ENCODE data around the gene SAG.

SAG gene

DNA sequence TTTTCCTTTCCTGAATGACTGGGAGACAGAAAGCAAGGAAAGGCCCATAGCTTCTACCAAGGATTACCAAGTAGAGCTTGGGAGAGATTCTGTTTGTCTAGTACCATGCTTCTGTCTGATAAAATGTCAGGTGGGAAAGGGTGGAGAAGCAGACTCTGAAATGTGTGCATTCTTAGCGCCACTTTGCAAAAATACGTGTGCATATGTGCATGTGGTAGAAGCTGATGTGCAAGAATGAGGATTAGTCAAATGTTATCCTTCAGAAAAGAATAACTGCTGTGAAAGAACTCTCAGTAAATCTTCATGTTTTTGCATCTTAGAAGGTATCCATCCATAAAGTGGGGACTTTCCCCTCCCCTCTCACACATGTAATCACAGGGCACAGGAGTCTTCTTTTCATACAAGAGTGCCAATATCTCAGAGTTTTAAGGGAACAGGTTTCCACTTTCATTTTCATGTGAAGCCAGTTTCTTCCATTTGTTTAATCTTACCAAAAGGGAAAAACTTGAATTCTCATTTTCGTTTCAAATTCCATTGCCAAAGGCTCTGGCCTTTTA, 31.3 kb downstream of the SAG start:
- H3K9ac ChIP-seq (ENCODE audit: low read length in 5 of 5) = no peak overlapping the region
- H3K27me3 ChIP-seq (ENCODE audit: control insufficient read depth in 5 of 5, insufficient read depth in 4 of 5, low read length in 5 of 5) = peaks cover 0 to 7% (median 4%) of the 10 kb centered on the region in 5 donors
- H3K4me3 ChIP-seq (ENCODE audit: low read depth in 1 of 5, low read length in 5 of 5) = no peak overlapping the region
- H3K36me3 ChIP-seq (ENCODE audit: control insufficient read depth in 5 of 5, insufficient read depth in 5 of 5, low read length in 5 of 5) = no peaks in the 10 kb centered on the region
- H3K9me3 ChIP-seq (ENCODE audit: control insufficient read depth in 5 of 5, low read length in 5 of 5) = peaks cover 0 to 3% (median 0%) of the 10 kb centered on the region in 5 donors
- H3K27ac ChIP-seq (ENCODE audit: low read depth, low read length) = no peak overlapping the region
- peaks cover 0 to under 1% (median 0%) of the 10 kb centered on the region in 5 donors for H3K4me1 ChIP-seq (ENCODE audit: control insufficient read depth in 5 of 5, insufficient read depth in 5 of 5, low read length in 5 of 5)

DNA sequence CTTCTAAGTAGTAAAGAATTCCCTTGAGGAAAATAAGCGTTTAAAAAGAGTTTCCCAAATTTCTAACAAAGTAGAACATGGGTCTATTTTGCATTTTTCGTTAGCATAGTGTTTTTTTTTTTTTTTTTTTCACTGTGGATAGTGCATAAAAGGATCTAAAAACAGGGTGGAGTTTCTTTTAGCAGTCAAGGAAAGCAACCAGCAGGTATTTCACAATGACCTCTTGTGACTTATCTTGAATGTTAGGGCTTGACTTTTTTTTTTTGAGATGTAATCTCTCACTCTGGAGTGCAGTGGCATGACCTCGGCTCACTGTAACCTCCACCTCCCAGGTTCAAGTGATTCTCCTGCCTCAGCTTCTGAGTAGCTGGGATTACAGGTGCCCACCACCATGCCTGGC, 31.8 kb downstream of the SAG start:
- no peaks in the 10 kb centered on the region for H3K4me1 ChIP-seq (ENCODE audit: control insufficient read depth in 5 of 5, insufficient read depth in 5 of 5, low read length in 5 of 5)
- H3K27me3 ChIP-seq (ENCODE audit: control insufficient read depth in 5 of 5, insufficient read depth in 4 of 5, low read length in 5 of 5) = peaks cover 0 to 6% (median 4%) of the 10 kb centered on the region in 5 donors
- no peak overlapping the region for H3K4me3 ChIP-seq (ENCODE audit: low read depth in 1 of 5, low read length in 5 of 5)
- no peak overlapping the region for H3K27ac ChIP-seq (ENCODE audit: low read depth, low read length)
- no peak overlapping the region for H3K9ac ChIP-seq (ENCODE audit: low read length in 5 of 5)
- H3K36me3 ChIP-seq (ENCODE audit: control insufficient read depth in 5 of 5, insufficient read depth in 5 of 5, low read length in 5 of 5) = no peaks in the 10 kb centered on the region
- H3K9me3 ChIP-seq (ENCODE audit: control insufficient read depth in 5 of 5, low read length in 5 of 5) = peaks cover 0 to 3% (median 0%) of the 10 kb centered on the region in 5 donors

DNA sequence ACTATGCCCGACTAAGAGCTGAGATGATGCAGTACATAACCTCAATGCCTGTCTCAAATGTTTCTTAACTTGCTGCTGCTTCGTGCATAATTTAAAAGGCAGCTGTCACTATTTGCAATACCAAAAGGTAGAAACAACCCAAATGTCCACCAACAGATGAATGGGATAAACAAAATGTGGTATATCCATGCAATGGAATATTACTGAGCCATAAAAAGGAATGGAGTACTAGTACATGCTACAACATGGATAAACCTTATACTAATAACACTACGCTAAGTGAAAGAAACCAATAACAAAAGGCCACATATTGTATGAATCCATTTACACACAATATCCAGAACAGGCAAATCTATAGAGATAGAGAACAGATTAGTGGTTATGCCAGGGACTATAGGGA, 33.7 kb downstream of the SAG start:
- no peak overlapping the region for H3K9ac ChIP-seq (ENCODE audit: low read length in 5 of 5)
- H3K36me3 ChIP-seq (ENCODE audit: control insufficient read depth in 5 of 5, insufficient read depth in 5 of 5, low read length in 5 of 5) = no peaks in the 10 kb centered on the region
- peaks cover 0 to 10% (median 3%) of the 10 kb centered on the region in 5 donors for H3K27me3 ChIP-seq (ENCODE audit: control insufficient read depth in 5 of 5, insufficient read depth in 4 of 5, low read length in 5 of 5)
- H3K9me3 ChIP-seq (ENCODE audit: control insufficient read depth in 5 of 5, low read length in 5 of 5) = peaks cover 0 to 3% (median 0%) of the 10 kb centered on the region in 5 donors
- H3K27ac ChIP-seq (ENCODE audit: low read depth, low read length) = no peak overlapping the region
- no peak overlapping the region for H3K4me3 ChIP-seq (ENCODE audit: low read depth in 1 of 5, low read length in 5 of 5)
- H3K4me1 ChIP-seq (ENCODE audit: control insufficient read depth in 5 of 5, insufficient read depth in 5 of 5, low read length in 5 of 5) = no peaks in the 10 kb centered on the region

DNA sequence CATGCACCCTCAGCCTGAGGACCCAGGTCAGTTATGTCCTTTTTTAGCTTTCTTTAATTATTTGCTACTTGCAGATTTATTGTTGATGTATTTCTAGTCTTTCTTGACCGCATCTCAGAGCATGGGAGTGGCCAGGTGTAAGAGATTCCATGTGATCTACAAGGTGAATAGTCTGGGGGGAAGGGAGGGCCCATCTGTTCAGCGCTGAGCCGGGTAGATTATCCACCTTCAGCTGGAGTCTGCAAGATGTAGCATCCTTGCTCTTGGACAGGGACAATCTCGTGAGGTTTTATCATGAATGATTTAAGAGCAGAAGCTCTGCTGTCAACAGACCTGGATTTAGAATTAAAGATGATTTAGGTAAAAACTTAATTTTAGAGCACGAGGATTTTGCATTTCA, 34.7 kb downstream of the SAG start:
- Histone ChIP-seq H3K27ac (ENCODE audit: low read depth, low read length) (no peak overlapping the region), H3K27me3 (ENCODE audit: control insufficient read depth in 5 of 5, insufficient read depth in 4 of 5, low read length in 5 of 5) (peaks cover 0 to 10% (median 3%) of the 10 kb centered on the region in 5 donors), H3K4me3 (ENCODE audit: low read depth in 1 of 5, low read length in 5 of 5) (no peak overlapping the region)

DNA sequence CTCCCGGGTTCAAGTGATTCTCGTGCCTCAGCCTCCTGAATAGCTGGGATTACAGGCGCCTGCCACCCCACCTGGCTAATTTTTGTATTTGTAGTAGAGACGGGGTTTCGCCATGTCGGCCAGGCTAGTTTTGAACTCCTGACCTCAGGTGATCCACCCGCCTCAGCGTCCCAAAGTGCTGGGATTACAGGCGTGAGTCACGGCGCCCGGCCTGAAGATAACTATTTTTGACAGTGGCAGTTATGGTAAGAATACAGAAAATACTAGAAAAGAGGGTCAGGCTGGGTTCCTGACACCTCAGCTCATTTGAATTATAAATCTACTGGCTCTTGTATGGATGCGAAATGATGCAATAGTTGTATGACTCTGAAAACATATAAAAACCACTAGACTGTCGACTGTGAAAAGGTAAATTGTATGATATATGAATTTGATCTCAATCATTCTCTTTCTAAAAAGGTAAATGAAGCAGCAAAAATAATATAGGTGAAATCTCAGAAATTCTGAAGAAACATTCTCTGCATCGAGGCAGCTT, 35.6 kb downstream of the SAG start:
- Histone ChIP-seq H3K4me1 (ENCODE audit: control insufficient read depth in 5 of 5, insufficient read depth in 5 of 5, low read length in 5 of 5) (peaks cover 0 to 3% (median 0%) of the 10 kb centered on the region in 5 donors), H3K27me3 (ENCODE audit: control insufficient read depth in 5 of 5, insufficient read depth in 4 of 5, low read length in 5 of 5) (peaks cover 0 to 6% (median 3%) of the 10 kb centered on the region in 5 donors), H3K9me3 (ENCODE audit: control insufficient read depth in 5 of 5, low read length in 5 of 5) (peaks cover 0 to 3% (median 0%) of the 10 kb centered on the region in 5 donors), H3K4me3 (ENCODE audit: low read depth in 1 of 5, low read length in 5 of 5) (no peak overlapping the region), H3K9ac (ENCODE audit: low read length in 5 of 5) (no peak overlapping the region), H3K36me3 (ENCODE audit: control insufficient read depth in 5 of 5, insufficient read depth in 5 of 5, low read length in 5 of 5) (no peaks in the 10 kb centered on the region), H3K27ac (ENCODE audit: low read depth, low read length) (no peak overlapping the region)

More for the DNA sequence above, 34.7 kb downstream of the SAG start:
- Histone ChIP-seq H3K4me1 (ENCODE audit: control insufficient read depth in 5 of 5, insufficient read depth in 5 of 5, low read length in 5 of 5) (no peaks in the 10 kb centered on the region), H3K9ac (ENCODE audit: low read length in 5 of 5) (no peak overlapping the region), H3K9me3 (ENCODE audit: control insufficient read depth in 5 of 5, low read length in 5 of 5) (peaks cover 0 to 3% (median 0%) of the 10 kb centered on the region in 5 donors), H3K36me3 (ENCODE audit: control insufficient read depth in 5 of 5, insufficient read depth in 5 of 5, low read length in 5 of 5) (no peaks in the 10 kb centered on the region)

DNA sequence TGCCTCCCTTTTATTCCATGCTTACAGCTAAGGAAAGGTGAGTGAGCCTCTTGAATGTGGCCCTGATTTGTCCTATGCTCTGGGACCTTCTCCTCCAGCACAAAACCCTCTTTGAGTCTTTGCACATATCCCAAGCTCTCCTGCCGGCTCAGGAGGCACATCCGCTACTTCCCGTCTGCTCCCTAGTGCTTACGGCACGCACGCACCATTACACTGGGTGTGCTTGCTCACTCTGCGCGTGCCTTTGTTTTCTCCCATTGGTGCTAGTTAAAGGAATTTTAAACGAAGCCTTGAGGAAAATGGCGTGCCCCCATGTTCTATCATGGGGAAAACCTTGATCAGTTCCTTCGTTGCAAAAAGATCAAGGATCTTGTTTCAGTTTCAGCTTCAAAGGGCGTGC, 38.8 kb downstream of the SAG start:
- H3K27ac ChIP-seq (ENCODE audit: low read depth, low read length) = no peak overlapping the region
- H3K36me3 ChIP-seq (ENCODE audit: control insufficient read depth in 5 of 5, insufficient read depth in 5 of 5, low read length in 5 of 5) = no peaks in the 10 kb centered on the region
- H3K4me3 ChIP-seq (ENCODE audit: low read depth in 1 of 5, low read length in 5 of 5) = no peak overlapping the region
- peaks cover 0 to 2% (median 0%) of the 10 kb centered on the region in 5 donors for H3K9me3 ChIP-seq (ENCODE audit: control insufficient read depth in 5 of 5, low read length in 5 of 5)
- H3K9ac ChIP-seq (ENCODE audit: low read length in 5 of 5) = no peak overlapping the region
- H3K4me1 ChIP-seq (ENCODE audit: control insufficient read depth in 5 of 5, insufficient read depth in 5 of 5, low read length in 5 of 5) = peaks cover 0 to 14% (median 11%) of the 10 kb centered on the region in 5 donors
- peaks cover 0 to 12% (median 0%) of the 10 kb centered on the region in 5 donors for H3K27me3 ChIP-seq (ENCODE audit: control insufficient read depth in 5 of 5, insufficient read depth in 4 of 5, low read length in 5 of 5)

DNA sequence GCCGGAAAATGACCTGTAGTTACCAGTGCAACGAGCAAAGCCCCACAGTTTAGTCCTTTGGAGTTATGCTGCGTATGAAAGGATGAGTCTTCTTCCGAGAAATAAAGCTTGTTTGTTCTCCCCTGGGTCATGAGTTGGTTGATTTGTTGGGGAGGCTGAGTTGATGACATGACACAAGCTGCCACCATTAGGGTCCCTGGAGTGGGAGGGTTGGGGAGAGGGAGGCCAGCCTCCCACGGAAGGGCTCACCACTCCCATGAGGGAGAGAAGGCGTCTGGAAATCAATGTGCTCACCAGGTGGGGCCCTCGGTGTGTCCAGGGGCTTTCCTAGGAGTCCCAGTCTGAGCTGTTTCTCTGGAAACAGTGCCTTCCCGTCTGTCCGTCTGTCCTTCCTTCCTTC, 39.3 kb downstream of the SAG start:
- no peaks in the 10 kb centered on the region for H3K36me3 ChIP-seq (ENCODE audit: control insufficient read depth in 5 of 5, insufficient read depth in 5 of 5, low read length in 5 of 5)
- H3K27me3 ChIP-seq (ENCODE audit: control insufficient read depth in 5 of 5, insufficient read depth in 4 of 5, low read length in 5 of 5) = peaks cover 0 to 12% (median 0%) of the 10 kb centered on the region in 5 donors
- no peak overlapping the region for H3K27ac ChIP-seq (ENCODE audit: low read depth, low read length)
- H3K9ac ChIP-seq (ENCODE audit: low read length in 5 of 5) = no peak overlapping the region
- H3K4me1 ChIP-seq (ENCODE audit: control insufficient read depth in 5 of 5, insufficient read depth in 5 of 5, low read length in 5 of 5) = peaks cover 0 to 14% (median 11%) of the 10 kb centered on the region in 5 donors
- no peak overlapping the region for H3K4me3 ChIP-seq (ENCODE audit: low read depth in 1 of 5, low read length in 5 of 5)
- H3K9me3 ChIP-seq (ENCODE audit: control insufficient read depth in 5 of 5, low read length in 5 of 5) = no peaks in the 10 kb centered on the region

DNA sequence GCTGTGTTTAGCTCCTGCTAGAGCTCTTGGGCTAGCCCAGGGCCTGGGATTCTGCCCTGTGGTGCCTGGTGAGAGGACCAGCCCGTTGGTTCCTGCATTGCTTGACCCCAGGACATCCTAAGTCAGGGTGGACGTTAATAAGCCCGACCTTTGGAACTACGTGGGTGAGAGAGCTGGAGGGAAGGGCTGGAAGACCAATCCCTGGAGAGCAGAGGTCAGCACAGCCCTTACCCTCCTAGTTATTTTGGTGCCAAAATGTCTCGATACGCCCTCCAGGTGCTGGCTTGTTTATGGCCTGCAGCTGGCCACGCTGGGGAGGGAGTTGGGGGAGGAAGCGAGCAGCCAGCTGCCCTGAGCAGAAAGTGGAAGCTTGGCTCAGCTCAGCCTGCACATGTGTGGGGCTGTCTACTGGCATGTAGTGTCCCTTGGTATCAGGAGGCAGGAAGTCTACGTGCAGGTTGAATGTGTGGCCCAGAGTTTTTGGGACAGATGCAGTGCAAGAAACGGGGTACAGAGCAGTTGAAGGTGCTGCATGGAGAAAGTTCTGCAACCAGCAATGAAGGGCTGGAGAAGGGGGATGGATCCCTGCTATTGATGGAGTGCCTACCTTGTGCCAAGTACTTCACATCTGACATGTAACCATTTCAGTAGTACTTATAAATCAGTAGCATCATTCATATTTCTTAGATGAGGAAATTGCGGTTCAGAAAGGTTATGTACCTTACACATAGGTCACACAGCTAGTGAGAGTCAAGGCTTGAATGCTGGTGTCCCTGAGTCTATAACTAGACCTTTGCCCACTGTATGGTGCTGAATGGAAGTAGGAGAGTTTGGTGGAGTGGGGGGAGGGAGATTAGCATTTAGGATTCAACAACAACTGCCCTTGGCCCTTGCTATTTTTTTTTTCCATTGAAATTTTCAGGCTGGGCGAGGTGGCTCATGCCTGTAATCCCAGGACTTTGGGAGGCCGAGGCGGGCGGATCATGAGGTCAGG, 41.7 kb downstream of the SAG start:
- Histone ChIP-seq H3K27ac (ENCODE audit: low read depth, low read length) (no peak overlapping the region), H3K36me3 (ENCODE audit: control insufficient read depth in 5 of 5, insufficient read depth in 5 of 5, low read length in 5 of 5) (no peaks in the 10 kb centered on the region), H3K4me1 (ENCODE audit: control insufficient read depth in 5 of 5, insufficient read depth in 5 of 5, low read length in 5 of 5) (peaks cover 0 to 24% (median 19%) of the 10 kb centered on the region in 5 donors), H3K4me3 (ENCODE audit: low read depth in 1 of 5, low read length in 5 of 5) (peak overlapping the region in 1 of 5 donors; percentile 20), H3K9me3 (ENCODE audit: control insufficient read depth in 5 of 5, low read length in 5 of 5) (no peaks in the 10 kb centered on the region), H3K9ac (ENCODE audit: low read length in 5 of 5) (no peak overlapping the region), H3K27me3 (ENCODE audit: control insufficient read depth in 5 of 5, insufficient read depth in 4 of 5, low read length in 5 of 5) (peaks cover 0 to 11% (median 0%) of the 10 kb centered on the region in 5 donors)

DNA sequence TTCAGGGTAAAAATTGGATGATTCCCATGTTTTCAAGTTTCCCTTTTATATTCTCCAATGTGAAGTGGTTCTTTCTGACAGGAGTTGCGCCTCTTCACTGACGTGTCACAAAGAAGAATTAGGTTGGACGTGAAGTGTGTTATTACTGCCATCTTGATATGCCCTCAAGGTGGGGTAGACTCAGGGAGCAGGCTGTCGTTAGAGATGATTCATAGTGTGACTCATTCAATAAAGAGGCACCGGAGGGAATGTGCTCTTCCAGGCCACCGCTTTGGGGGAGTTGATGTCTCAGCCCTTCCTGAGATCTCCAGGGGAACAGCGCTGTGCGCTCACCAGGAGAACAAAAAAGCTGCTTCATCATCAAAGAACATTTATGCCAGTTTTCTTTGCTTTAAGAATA, 43.1 kb downstream of the SAG start:
- Histone ChIP-seq H3K9ac (ENCODE audit: low read length in 5 of 5) (no peak overlapping the region), H3K9me3 (ENCODE audit: control insufficient read depth in 5 of 5, low read length in 5 of 5) (no peaks in the 10 kb centered on the region), H3K36me3 (ENCODE audit: control insufficient read depth in 5 of 5, insufficient read depth in 5 of 5, low read length in 5 of 5) (no peaks in the 10 kb centered on the region), H3K27ac (ENCODE audit: low read depth, low read length) (no peak overlapping the region), H3K4me3 (ENCODE audit: low read depth in 1 of 5, low read length in 5 of 5) (no peak overlapping the region), H3K4me1 (ENCODE audit: control insufficient read depth in 5 of 5, insufficient read depth in 5 of 5, low read length in 5 of 5) (peaks cover 0 to 33% (median 27%) of the 10 kb centered on the region in 5 donors), H3K27me3 (ENCODE audit: control insufficient read depth in 5 of 5, insufficient read depth in 4 of 5, low read length in 5 of 5) (peaks cover 0 to 6% (median 0%) of the 10 kb centered on the region in 5 donors)

DNA sequence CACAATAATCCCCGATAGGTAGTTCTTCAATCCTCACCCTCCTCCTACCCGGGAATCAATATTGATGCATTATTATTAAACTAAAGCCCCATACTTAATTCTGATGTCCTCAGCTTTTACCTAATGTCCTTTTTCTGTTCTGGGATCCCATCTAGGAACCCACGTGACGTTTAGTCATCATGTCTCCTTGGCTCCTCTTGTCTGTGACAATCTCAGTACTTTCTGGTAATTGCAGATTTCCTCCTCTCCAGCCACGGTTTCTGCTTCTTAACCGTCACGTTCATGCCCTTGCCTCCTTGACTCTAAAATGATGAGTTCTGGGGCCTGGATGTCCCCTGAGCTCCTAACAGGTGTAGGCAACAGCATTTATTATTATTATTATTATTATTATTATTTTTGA, 43.8 kb downstream of the SAG start:
- Histone ChIP-seq H3K9ac (ENCODE audit: low read length in 5 of 5) (no peak overlapping the region), H3K27ac (ENCODE audit: low read depth, low read length) (no peak overlapping the region), H3K9me3 (ENCODE audit: control insufficient read depth in 5 of 5, low read length in 5 of 5) (no peaks in the 10 kb centered on the region), H3K36me3 (ENCODE audit: control insufficient read depth in 5 of 5, insufficient read depth in 5 of 5, low read length in 5 of 5) (no peaks in the 10 kb centered on the region), H3K27me3 (ENCODE audit: control insufficient read depth in 5 of 5, insufficient read depth in 4 of 5, low read length in 5 of 5) (peaks cover 0 to 6% (median 0%) of the 10 kb centered on the region in 5 donors), H3K4me3 (ENCODE audit: low read depth in 1 of 5, low read length in 5 of 5) (no peak overlapping the region), H3K4me1 (ENCODE audit: control insufficient read depth in 5 of 5, insufficient read depth in 5 of 5, low read length in 5 of 5) (peaks cover 0 to 38% (median 33%) of the 10 kb centered on the region in 5 donors)
